HFFc6 (cell line): Measurements from ENCODE around the gene C6orf141. TPM values are rescaled to one million over a fixed set of nuclear protein-coding genes. Genes with fewer than 3 reads are reported as not detected.
"Not testable (repeated sequence)": the region's sequence is repeated elsewhere in the genome, so short reads cannot be mapped to it uniquely, and the experiment has no call there.

ENCODE experiments used
- DNase-seq: peaks from one replicate; pipeline ENCODE4 v3.0.0-alpha.2; 2018
- H3K27ac Mint-ChIP-seq: 2 replicates; pipeline ENCODE4 v1.8.0; 2020; ENCODE audit warnings: mild to moderate bottlenecking, mixed read lengths
- H3K27me3 Mint-ChIP-seq: 2 replicates; pipeline ENCODE4 v1.8.0; 2021; ENCODE audit warnings: mild to moderate bottlenecking, moderate library complexity, mixed read lengths; ENCODE audit not compliant: insufficient read depth
- H3K36me3 Mint-ChIP-seq: 2 replicates; pipeline ENCODE4 v1.8.0; 2021; ENCODE audit warnings: low read depth, mixed read lengths
- H3K4me1 Mint-ChIP-seq: 2 replicates; pipeline ENCODE4 v1.8.0; 2020; ENCODE audit warnings: low read depth, mixed read lengths
- H3K4me3 Mint-ChIP-seq: 2 replicates; pipeline ENCODE4 v1.8.0; 2020; ENCODE audit warnings: mild to moderate bottlenecking, moderate library complexity, mixed read lengths
- H3K9me3 Mint-ChIP-seq: 2 replicates; pipeline ENCODE4 v1.8.0; 2020; ENCODE audit warnings: mild to moderate bottlenecking, mixed read lengths
- total RNA-seq, 6 experiments: library from RNA; stranded (reverse); fragmentation: NEBNext Ultra II Directional; extraction: Animal tissue kit (Norgen Biotek cat#: 25700); gene quantifications; 2 replicates in 1 of 6; 3 replicates in 5 of 6; pipeline ENCODE4 v1.2.3, GENCODE V29; 2021
- TF ChIP-seq, protein P1 (sequence below): fragments of 200-600 bp; sonication (generic); IDR thresholded peaks from 2 replicates; pipeline ENCODE4 v1.5.0; 2021; ENCODE audit warnings: antibody characterized with exemption, mild to moderate bottlenecking

The C6orf141 gene
- total RNA-seq, 6 experiments from 2014 or later = not detected

- Mint-ChIP-seq H3K27ac (no peak overlapping the region), H3K27me3 (no peaks in the 10 kb centered on the region; the same call in 1 of the 2 replicates), H3K9me3 (no peaks in the 10 kb centered on the region), H3K36me3 (no peaks in the 10 kb centered on the region), H3K4me3 (no peak overlapping the region), H3K4me1 (no peaks in the 10 kb centered on the region)
- DNase-seq = no peak
- TF ChIP-seq, protein P1, sequence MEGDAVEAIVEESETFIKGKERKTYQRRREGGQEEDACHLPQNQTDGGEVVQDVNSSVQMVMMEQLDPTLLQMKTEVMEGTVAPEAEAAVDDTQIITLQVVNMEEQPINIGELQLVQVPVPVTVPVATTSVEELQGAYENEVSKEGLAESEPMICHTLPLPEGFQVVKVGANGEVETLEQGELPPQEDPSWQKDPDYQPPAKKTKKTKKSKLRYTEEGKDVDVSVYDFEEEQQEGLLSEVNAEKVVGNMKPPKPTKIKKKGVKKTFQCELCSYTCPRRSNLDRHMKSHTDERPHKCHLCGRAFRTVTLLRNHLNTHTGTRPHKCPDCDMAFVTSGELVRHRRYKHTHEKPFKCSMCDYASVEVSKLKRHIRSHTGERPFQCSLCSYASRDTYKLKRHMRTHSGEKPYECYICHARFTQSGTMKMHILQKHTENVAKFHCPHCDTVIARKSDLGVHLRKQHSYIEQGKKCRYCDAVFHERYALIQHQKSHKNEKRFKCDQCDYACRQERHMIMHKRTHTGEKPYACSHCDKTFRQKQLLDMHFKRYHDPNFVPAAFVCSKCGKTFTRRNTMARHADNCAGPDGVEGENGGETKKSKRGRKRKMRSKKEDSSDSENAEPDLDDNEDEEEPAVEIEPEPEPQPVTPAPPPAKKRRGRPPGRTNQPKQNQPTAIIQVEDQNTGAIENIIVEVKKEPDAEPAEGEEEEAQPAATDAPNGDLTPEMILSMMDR = no peak
These were observed 26.1 kb downstream of the C6orf141 start for GRCh38 chr6:49576618-49577017.

DNA sequence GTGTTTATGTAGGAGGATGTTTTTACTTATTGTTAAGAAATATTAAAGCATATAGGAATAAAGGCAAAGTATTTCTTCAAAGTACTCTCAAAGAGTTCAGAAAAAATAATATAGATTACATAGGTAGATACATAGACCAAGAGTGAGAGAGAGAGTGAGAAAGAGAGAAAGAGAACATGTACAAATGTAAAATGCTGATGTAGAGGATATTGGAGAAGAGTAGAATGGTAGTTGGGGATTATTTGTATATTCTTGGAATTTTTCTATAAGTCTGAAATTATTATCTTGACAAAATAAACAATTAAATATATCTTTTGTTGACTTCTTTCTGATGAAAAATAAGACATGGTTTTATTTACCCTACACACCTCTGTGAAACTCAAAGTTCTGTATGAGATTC is 29.2 kb downstream of the C6orf141 start:
- TF ChIP-seq, protein P1 = no peak
- H3K4me1 Mint-ChIP-seq = no peaks in the 10 kb centered on the region
- H3K27me3 Mint-ChIP-seq = no peaks in the 10 kb centered on the region; the same call in 1 of the 2 replicates
- DNase-seq = no peak
- H3K4me3 Mint-ChIP-seq = no peak overlapping the region
- H3K36me3 Mint-ChIP-seq = no peaks in the 10 kb centered on the region
- H3K9me3 Mint-ChIP-seq = no peaks in the 10 kb centered on the region
- no peak overlapping the region for H3K27ac Mint-ChIP-seq

- Mint-ChIP-seq H3K27me3 (no peaks in the 10 kb centered on the region; the same call in 1 of the 2 replicates), H3K36me3 (no peaks in the 10 kb centered on the region), H3K27ac (no peak overlapping the region), H3K9me3 (no peaks in the 10 kb centered on the region), H3K4me1 (no peaks in the 10 kb centered on the region), H3K4me3 (no peak overlapping the region)
- DNase-seq = no peak
- TF ChIP-seq, protein P1 = no peak
These were observed 32.1 kb downstream of the C6orf141 start for GRCh38 chr6:49582529-49582928.

- not testable (repeated sequence) for H3K27me3 Mint-ChIP-seq, H3K4me3 Mint-ChIP-seq, H3K4me1 Mint-ChIP-seq, DNase-seq, H3K27ac Mint-ChIP-seq, H3K36me3 Mint-ChIP-seq, H3K9me3 Mint-ChIP-seq
These were observed 36.8 kb downstream of the C6orf141 start for GRCh38 chr6:49587262-49587661.

Other genes starting within 250 kb of the C6orf141 start
- 10 to 100 TPM; 16.3 to 18.7 (median 17.1) TPM for gene MMUT, start 87.4 kb upstream of the C6orf141 start, total RNA-seq
- 10 to 100 TPM in 5 of 6 experiments, 1 to 10 TPM in 1; 7.2 to 14.3 (median 13.2) TPM for gene CENPQ, start 87.3 kb upstream of the C6orf141 start, total RNA-seq
- not detected for gene GLYATL3, start 50.7 kb upstream of the C6orf141 start, total RNA-seq
- not detected for gene RHAG, start 86.2 kb downstream of the C6orf141 start, total RNA-seq
- gene CRISP2, start 162.9 kb downstream of the C6orf141 start, total RNA-seq = not detected
- not detected for gene CRISP3, start 193.7 kb downstream of the C6orf141 start, total RNA-seq
- not detected for gene PGK2, start 236.6 kb downstream of the C6orf141 start, total RNA-seq